Fibroblast of pulmonary artery (primary cell): ENCODE measurements around the gene GABARAPL1.
A peak's percentile ranks its signal among the peaks of the same experiment; 100 is the strongest.

Source experiments
- DNase-seq: peaks from one replicate; pipeline ENCODE4 v3.0.0-alpha.2; 2010; ENCODE audit warnings: low read depth
- H3K4me3 ChIP-seq: replicated peaks from 2 replicates; pipeline ENCODE4 v1.5.1; 2011; ENCODE audit warnings: low read depth, mild to moderate bottlenecking, control low read depth, low read length, moderate library complexity
- CTCF ChIP-seq: IDR thresholded peaks from 2 replicates; pipeline ENCODE4 v1.5.1; 2011; ENCODE audit warnings: mild to moderate bottlenecking, control low read depth, low read length, inconsistent platforms; ENCODE audit errors: missing control alignments

Gene GABARAPL1

DNA sequence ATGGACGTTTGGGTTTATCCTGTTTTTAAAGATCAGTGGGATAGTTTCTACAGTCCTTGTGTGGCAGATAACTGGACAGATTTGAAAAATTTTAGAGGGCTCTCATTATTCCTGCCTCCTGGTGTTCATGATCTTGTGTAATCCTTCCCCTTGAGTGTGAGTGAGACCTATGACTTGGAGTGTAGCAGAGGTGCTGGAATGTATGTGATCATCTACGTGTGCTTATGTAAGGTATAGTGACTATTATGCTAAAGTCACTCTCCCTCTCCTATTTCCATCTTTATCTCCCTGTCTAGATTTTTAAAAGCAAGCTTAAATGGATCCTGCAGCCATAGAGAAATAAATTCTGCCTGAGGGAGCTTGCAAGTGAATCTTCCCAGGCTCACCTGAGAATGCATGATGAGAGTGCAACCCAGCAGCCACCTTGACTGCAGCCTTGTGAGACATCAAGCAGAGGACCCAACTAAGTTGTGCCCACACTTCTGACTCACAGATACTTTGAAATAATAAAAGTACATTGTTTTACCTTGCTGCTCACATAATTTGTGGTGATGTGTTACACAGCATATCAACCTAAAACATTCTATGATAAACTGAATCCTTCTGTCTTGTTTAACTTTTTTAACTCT, 37.6 kb upstream of the GABARAPL1 start:
- no peak overlapping the region for H3K4me3 ChIP-seq
- no peak for DNase-seq
- TF ChIP-seq CTCF = no peak

DNA sequence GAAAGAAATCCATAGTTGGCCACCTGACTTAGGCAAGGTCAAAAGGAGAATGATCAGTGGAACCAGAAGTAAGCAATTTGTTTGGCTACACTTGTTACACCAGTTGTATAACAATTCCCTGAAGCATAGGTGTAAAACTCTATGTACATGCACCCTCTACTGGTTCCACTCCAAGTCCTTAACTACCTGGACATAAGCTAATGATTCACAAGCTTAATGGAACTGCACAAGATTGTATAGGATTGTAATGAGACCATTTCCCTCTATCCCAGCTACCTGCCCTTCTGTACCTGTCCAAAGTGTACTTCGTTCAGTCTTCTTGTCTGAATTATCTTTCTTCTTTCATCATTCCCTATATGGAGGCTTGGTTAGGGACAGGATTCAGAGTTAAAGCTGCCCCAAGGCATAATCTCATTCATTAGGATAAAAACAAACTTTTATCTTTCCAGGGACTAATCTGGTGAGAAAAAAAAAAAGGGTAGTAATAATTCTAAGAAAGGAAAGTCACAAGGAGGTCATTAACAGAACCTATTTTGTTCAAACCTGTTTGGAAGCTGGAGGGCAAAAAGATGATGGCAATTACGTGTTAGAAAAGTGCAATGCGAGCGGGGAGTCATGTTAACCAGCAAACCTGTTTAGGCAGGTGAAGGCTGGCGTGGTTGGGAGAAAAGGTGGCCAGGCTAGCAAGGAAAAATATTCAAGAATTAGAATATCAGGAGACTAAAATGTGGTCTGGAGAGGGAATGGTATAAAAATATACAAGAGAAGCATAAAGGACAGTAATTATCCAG, 36.6 kb upstream of the GABARAPL1 start:
- DNase-seq = no peak
- no peak for TF ChIP-seq CTCF
- no peak overlapping the region for H3K4me3 ChIP-seq

DNA sequence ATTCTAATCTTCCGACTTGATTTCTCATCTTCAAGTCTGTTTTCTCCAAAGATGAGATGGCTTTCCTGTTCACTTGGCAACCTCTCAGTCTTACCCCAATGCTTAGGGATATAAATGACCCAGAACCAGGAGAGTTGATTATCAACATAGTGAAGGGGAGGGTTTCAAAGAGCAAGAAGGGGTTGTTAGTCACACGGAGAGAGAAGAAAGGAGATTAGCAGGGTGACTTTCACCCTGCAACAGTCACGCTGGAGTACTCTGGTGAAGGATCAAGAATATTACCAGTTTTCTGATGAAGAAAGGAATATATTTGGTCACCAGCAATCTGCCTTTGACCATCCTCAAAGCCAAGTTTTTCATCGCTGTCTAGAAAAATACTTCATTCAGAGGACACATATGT, 33.9 kb upstream of the GABARAPL1 start, which contains the start of gene TMEM52B:
TMEM52B (plus strand) TSS at position 212 of the 400 bp plus-strand sequence. CDS start 543 bp downstream, outside the sequence.
- DNase-seq = no peak
- no peak within 1 kb of the TSS for H3K4me3 ChIP-seq
- TF ChIP-seq CTCF = no peak

GRCh38 chr12:10179776-10180181, 32.9 kb upstream of the GABARAPL1 start:
- TF ChIP-seq CTCF = no peak
- DNase-seq = no peak
- no peak overlapping the region for H3K4me3 ChIP-seq

DNA sequence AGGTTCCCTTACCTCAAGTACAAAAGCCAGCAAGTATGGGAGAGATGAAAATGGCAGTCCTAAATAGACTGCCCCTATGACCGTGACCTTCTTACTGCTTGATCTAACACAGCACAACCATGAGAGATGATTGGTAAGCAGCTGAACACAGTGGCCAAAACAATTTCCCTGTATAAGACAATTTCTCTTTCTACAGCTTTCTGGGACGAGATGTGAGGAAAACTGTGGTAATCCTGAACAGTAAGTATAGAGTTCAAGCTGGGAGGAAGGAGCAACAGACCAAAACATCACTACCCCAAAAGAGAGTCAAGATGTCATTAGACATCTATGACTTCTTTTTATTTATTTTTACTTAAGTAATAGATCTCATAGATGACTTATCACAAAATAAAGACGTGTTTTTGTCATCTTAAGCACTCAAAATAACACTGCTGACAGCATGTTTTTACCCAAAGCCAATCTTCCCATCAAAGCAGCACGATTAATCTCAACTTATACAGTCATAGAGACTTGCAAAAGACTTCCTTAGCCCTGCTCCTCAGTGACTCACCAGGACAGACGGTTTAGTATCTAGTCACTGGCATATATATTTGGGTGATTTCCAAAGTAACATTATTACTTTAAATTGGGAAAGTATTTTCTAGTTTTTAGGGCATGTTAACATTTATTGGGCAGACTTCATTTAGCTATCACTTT, 30.2 kb upstream of the GABARAPL1 start:
- no peak overlapping the region for H3K4me3 ChIP-seq
- peak; percentile 52 for DNase-seq
- TF ChIP-seq CTCF = no peak

- peak; percentile 56 for DNase-seq
- TF ChIP-seq CTCF = no peak
- H3K4me3 ChIP-seq = no peak overlapping the region
Observed at GRCh38 chr12:10184261-10184843, 28.3 kb upstream of the GABARAPL1 start.
